Frontal cortex (tissue), 4 donors: ENCODE measurements around the gene ATRN. TPM values are rescaled to one million over a fixed set of nuclear protein-coding genes. Genes with fewer than 3 reads are reported as not detected.

Source experiments
- DNase-seq, 2 donors: peaks; one replicate each; pipeline ENCODE4 v3.0.0; 2012; ENCODE audit warnings: low spot score in 2 of 2
- FAIRE-seq: peaks from 2 replicates; lab custom pipeline; 2012; peaks lifted over from hg19 to GRCh38; lab: Jason Lieb, UNC
- small RNA-seq: library from RNA; depleted of rRNA; stranded (forward); fragments of <200 nt; gene quantifications from one replicate; pipeline ENCODE3, GENCODE V24; 2014
- total RNA-seq: library from RNA; depleted of rRNA; stranded (reverse); fragments of >200 nt; gene quantifications from one replicate; pipeline ENCODE4 v1.2.3, GENCODE V29; 2014
- donor health status: control.
- donor health status: control.
- donor health status: control.

Gene ATRN
- total RNA-seq, 1 donor from 2014 or later: 51.0 TPM

DNA sequence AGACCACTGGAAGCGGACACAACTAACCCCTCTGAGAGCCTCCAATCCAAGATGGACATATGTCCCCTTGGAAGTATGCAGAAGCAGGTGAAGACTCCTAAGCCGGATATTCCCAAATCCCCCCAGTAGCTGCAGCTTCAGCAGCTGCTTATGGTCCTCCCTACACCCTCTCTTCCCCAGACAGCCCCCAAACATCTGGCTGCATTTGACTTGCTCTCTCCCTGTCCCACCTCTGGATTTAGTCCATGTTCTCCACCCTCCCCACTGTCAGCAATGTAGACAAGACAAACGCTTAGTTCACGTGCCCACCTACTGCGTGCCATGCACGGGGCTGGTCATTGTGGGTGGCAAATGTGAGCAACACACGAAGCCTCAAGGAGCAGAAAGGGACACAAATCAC is 215.6 kb downstream of the ATRN start:
- DNase-seq (no peak), FAIRE-seq (no peak)

DNA sequence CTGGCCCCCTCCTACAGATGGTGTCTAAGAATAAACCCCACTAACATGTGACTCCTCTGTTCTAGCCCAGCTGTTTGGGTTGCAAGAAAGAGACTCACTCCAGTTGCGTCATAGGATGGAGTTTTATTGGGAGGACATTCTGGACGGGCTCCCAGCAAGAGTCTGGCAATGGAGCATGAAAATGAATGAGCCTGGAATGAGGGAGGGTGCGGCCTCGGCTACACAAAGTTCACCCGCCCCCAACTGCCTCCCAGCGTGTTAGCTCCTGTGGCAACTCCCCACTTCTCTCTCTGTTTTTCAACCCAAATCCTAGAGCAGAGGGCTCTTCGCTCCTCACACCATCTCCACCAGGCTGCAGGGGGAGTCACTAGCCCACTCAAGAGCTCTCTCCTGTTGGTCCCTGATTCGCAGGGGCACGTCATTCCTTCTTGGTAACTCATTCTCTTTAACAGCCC is 216.1 kb downstream of the ATRN start:
- FAIRE-seq (no peak), DNase-seq (peak; percentile 64 to 73)

DNA sequence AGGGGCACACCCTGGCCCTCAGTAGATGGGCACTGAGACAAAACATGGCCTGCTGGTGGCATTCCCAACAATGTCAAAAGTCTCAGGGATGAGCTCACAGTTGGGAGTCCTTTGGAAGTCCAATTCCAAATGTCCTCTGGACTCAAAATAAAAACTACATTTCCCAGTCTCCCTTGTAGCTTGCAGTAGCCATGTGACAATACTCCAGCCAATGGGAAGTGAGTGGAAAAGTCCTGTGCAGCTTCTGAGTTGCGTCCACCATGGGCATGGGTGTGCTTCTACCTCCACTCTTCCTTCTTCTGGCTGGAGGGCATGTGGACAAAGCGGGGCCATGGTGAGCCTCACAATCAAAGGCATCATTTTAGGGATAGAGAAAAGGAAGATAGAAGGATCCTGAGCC is 216.8 kb downstream of the ATRN start:
- FAIRE-seq (no peak), DNase-seq (peak; percentile 56 to 71)

DNA sequence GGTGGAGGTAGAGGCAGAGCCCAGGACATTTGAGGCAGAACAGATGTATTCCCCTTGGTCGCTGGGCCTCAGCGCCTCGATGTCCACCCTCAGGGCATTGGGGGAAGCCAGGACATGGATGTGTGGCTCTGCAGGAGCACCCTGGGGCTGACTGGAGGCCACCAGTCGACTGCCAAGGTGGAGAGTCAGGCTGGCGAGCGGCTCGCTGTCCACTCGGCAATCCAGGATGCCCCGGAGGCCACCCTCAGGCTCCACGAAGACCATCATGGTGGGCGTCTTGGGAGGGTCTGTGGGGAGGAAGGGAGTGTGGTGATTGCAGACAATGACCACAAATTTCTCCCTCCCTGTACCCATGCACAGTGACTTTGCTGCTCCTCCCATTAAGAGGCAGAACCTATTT is 219.2 kb downstream of the ATRN start:
- DNase-seq (no peak), FAIRE-seq (no peak)

DNA sequence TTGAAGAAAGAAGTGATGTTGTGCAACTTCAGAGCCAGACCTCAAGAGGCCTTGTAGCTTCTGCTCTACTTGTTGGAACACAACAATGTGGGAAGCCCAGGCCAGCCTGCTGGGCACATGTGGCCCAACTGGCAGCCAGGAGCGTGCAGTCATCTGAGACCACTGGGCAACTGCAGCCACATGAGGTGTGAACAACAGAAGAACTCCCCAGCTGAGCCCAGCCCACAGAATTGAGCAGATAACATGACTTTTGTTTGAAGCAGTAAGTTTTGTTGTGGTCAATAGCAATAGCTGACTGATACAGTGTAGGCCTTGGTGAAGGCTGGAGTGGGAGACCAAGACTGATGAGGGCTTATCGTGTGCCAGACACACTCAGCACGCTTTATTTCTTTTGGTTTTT is 219.6 kb downstream of the ATRN start:
- no peak for DNase-seq
- no peak for FAIRE-seq

DNA sequence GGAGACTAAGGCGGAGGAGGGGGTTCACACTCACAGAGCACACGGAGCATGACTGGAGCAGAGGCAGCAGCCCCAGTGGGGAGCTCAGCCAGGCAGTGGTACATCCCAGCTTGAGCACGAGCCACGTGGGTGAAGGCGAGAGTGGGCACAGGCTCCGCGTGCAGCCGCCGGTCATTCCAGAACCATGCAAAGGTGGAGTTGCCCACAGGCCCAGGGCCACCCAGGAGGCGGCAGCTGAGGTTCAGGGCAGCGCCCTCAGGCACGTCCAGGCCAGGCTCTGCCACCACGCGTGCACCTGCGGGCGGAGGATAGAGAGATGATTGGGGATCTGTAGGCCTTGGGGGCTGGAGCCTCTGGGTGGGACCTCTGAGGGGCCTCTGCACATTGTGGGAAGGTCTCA is 220.5 kb downstream of the ATRN start:
- no peak for FAIRE-seq

DNA sequence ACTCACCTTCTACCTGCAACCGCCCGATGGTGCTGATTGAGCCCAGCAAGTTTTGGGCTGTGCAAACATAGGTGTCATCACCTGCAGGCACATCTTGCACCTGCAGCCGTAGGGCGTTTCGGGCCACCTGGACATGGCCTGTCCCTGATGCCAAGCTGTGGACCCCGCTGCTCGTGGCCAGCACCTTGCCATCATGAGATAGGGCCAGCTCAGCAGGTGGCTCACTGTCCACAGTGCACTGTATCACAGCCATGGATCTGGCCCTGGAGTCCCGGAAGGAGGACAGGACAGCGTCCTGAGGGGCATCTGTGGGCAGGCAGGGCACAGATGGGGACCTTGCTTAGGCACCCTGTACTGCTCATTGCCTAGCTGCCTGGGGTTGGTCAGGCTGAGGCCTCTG is 221.1 kb downstream of the ATRN start:
- FAIRE-seq: no peak
- DNase-seq: no peak

More for the DNA sequence above, 220.5 kb downstream of the ATRN start:
- no peak for DNase-seq

DNA sequence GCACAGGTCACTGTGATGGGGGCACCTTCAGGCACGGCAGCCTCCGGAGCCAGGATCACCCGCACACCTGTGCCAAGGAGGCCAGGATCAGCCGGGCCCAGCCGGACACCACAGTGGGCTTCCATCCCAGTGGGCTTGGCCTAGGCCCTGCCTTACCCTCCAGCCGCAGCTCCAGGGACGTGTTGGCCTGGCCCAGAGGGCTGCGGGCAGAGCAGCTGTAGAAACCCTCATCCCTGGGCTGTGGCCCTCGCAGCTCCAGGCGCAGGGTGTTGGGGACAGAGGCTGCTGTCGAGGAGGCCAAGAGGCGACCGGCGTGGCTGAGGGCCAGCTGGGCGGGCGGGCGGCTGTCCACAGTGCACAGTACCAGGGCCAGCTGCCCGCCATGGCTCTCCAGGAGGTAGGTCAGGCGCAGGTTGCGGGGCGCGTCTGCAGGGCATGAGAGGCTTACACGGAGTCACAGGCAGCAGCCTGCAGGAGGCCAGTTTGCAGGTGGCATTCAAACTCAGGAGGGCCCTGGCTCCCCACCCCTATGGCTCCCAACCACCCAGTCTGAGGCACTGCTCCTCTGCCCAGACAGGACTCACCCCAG is 222.0 kb downstream of the ATRN start:
- FAIRE-seq: no peak
- no peak for DNase-seq

DNA sequence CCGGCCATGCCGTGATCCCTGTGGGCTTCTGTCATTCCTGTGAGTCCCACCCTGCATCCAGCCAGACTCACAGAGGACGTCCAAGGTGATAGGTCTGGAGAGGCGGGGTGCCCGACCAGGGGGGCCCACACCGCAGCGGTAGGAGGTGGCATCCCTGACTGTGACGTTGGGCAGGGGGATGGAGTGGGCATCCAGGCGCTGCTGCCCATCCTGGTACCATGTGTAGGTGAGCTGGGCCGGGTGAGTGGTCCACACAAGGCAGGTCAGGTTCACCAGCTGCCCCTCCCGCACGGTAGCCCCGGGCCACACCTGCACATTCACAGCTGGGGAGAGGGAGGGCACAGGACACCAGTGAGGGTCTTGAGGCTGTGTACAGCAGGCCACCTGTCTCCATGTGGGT is 222.6 kb downstream of the ATRN start:
- no peak for DNase-seq
- FAIRE-seq: no peak

DNA sequence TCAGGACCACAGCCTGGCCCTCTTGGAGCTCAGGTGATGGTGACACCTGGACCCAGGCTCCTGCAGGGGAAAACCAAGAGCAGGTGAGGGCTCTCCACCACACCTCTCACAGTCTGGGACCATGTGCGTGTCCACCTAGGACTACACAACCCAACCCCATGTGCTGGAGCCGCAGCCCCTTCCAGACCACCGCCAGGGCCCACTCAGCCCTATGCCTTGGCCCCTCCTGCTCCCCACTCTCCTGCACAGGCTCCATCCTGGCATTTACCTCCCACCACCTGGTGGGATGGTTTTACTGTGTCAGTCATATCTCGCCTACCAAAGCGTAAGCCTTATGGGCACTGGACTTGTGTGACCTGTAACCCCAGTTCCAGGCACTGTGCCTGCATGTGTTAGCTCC is 224.0 kb downstream of the ATRN start:
- no peak for FAIRE-seq
- DNase-seq: no peak

DNA sequence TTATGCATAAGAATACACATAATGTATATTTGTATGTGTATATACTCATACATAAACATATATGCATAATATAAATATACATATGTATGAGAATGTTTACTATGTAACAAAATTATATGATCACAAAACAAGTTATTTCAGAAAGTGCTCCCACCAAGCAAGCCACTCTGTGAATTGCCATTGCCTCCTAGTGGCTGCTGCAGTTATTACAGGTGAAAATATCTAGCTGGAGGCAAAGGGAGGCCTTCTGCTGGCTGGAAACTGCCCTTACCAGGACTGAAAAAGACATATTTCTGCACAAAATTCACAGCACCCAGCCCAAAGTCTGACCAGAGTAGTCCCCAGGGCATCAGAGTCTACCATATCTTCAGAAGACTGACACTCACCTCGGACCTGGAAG is 225.4 kb downstream of the ATRN start:
- no peak for DNase-seq
- FAIRE-seq: no peak

DNA sequence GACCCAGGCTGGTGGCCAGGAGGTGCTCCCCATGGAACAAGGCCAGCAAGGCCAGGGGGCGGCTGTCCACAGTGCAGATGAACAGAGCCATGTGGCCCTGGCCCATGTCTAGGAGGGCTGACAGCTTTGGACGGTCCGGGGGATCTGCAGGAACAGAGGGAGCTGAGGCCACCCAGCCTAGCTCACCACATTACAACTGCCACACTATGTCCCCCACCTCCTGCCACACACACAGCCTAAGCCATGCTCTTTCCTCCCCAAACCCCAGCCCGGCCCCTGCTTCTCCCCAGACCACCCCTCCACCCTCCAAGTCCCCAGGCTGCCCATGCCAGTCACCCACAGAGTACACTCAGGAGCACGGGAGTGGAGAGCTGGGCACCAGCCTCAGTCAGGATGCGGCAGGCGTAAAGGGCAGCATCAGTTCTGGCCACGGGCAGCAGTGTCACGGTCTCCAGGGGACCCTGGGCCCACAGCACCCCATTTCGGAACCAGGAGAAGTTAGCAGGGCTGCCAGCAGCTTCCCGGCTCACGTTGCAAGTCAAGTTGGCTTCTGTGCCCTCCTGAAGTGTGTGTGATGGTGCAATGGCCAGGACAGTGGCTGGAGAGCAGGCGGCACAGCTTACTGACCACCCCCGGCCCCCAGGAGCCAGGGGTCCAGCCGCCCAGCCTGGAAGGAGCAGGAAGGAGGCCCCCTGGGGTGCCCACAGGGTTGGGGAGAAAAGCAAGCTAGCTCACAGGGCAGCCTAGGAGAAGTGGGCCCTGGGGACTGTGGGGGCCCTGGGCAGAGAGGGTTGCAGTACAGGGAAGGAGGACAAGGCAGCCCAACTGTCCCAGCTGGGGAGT is 226.1 kb downstream of the ATRN start:
- no peak for FAIRE-seq
- no peak for DNase-seq

DNA sequence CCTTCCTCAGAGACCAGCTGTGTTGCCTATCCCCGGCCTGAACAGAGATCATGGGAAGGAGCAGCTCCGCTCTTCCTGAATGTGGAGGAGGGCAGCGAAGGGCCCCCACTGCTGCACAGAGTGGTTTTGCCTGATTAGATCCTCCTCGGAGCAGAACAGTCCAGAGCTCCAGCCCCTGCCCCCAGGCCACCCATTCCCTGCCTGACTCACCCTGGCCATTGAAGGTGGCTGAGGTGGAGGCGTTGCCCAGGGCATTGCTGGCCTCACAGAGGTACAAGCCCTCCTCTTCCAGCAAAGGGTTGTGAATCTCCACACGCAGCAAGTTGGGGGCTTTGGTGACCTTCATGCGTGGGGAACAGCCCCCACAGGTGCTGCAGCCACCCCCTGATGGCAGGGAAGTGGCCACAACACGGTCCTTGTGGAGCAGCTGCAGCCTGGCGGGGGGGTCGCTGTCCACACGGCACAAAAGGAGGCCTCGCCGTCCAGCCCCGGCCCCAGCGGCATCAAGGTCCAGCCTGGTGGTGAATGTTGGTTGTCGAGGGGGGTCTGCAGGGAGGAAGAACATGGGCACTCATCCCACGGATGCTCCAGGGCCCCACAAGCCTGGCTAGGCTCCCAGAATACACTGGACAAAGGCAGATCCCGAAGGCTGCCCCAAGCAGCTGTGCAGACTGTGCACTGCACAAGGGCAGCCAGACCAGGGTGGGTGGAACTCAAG is 226.9 kb downstream of the ATRN start:
- FAIRE-seq (no peak), DNase-seq (no peak)

DNA sequence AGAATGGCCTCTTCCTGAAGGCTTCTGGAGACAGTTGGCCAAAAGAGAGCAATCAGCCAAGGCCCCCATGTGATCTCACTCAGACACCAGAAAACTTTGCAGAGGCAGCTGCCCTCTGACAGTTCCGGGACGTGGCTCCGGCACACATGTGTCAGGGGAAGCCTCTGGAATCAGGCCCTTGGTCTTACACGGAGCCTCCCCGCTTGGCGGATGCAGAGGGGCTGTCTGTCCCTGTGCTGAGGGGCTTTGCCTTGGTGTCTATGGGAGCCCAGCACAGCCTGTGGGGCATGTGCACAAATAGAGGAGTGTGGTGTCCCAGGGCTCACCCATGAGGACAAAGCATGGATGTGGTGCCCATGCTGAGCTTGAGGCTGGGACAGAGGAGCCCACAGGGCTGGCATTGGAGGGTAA is 227.8 kb downstream of the ATRN start:
- DNase-seq (no peak), FAIRE-seq (no peak)

DNA sequence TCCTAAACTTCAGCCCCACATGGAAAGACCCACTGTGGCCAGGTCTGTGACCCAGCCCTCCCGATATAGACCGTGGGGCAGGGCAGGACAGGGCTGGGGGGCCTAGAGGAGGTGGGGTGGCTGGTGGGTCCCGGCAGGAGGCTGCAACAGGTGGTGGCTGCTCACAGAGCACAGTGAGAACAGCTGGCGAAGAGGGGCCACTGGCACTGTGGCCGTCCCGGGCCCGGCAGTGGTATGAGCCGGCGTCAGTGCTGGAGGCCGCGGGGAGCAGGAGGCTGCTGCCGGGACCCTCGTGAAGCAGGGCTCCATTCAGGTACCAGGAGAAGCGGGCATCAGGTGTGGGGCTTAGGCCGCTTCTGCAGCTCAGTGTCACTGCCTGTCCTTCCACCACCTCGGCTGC is 228.2 kb downstream of the ATRN start:
- DNase-seq: no peak
- FAIRE-seq: no peak

Small RNAs within 50 kb of the gene (small RNA-seq; reads per million reads assigned to genes)
- gene AL353193.1: not detected

Other genes with a start within 250 kb of the ATRN start
- under 0.01 TPM for gene SLC4A11, start 231.8 kb upstream of the ATRN start, total RNA-seq
- 31.4 TPM for gene DNAAF9, start 63.3 kb upstream of the ATRN start, total RNA-seq
- not detected for gene GFRA4, start 192.4 kb downstream of the ATRN start, total RNA-seq
- gene ADAM33, start 211.0 kb downstream of the ATRN start, total RNA-seq: 2.4 TPM
- gene SIGLEC1, start 241.6 kb downstream of the ATRN start, total RNA-seq: under 0.01 TPM